ENCODE measurements around the gene PCDHGB6.

PCDHGB6 gene

GRCh38 chr5:141440341-141440740, 32.5 kb downstream of the PCDHGB6 start:
- no peak for TF ChIP-seq CTCF (IDR thresholded peaks at IDR 0.05; ENCODE audit: insufficient read depth, low read depth, low read length, missing control alignments)
- no peak for DNase-seq (ENCODE audit: low read depth)

GRCh38 chr5:141441571-141442170, 33.9 kb downstream of the PCDHGB6 start:
- DNase-seq (ENCODE audit: low read depth) = no peak
- TF ChIP-seq CTCF (IDR thresholded peaks at IDR 0.05; ENCODE audit: insufficient read depth, low read depth, low read length, missing control alignments) = no peak
- H3K4me3 ChIP-seq (ENCODE audit: low read depth, low read length) = no peak overlapping the region

More at GRCh38 chr5:141440341-141440740, 32.5 kb downstream of the PCDHGB6 start:
- no peak overlapping the region for H3K4me3 ChIP-seq (ENCODE audit: low read depth, low read length)
